ENCODE data around the gene KRTAP2-1.

DNA sequence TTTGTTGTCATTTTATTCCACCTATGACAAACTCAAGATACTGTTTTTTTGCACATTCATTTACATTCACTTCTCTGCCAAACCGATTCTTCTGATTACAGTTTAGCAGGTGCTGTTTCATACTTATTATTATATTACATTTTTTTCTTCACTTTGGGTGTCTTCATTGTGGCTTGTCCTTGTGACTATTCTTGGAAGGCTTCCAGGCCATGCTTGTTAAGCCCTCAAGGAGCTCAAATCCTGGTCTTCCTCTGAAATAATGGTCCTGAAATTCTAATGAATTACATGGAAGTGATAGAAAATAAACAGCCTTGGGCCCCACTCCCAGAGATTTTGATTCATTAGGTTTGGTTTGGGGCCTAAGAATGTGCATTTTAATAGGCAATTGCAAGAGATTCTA lies 17.2 kb upstream of the KRTAP2-1 start:
- no peak for TF ChIP-seq EZH2 (IDR thresholded peaks at IDR 0.05; ENCODE audit: borderline replicate concordance, insufficient read depth, low read depth, low read length, poor library complexity, severe bottlenecking)
- TF ChIP-seq, protein P1, sequence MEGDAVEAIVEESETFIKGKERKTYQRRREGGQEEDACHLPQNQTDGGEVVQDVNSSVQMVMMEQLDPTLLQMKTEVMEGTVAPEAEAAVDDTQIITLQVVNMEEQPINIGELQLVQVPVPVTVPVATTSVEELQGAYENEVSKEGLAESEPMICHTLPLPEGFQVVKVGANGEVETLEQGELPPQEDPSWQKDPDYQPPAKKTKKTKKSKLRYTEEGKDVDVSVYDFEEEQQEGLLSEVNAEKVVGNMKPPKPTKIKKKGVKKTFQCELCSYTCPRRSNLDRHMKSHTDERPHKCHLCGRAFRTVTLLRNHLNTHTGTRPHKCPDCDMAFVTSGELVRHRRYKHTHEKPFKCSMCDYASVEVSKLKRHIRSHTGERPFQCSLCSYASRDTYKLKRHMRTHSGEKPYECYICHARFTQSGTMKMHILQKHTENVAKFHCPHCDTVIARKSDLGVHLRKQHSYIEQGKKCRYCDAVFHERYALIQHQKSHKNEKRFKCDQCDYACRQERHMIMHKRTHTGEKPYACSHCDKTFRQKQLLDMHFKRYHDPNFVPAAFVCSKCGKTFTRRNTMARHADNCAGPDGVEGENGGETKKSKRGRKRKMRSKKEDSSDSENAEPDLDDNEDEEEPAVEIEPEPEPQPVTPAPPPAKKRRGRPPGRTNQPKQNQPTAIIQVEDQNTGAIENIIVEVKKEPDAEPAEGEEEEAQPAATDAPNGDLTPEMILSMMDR (IDR thresholded peaks at IDR 0.05): no peak
